Measurements from ENCODE around the gene CHDH.

CHDH gene

DNA sequence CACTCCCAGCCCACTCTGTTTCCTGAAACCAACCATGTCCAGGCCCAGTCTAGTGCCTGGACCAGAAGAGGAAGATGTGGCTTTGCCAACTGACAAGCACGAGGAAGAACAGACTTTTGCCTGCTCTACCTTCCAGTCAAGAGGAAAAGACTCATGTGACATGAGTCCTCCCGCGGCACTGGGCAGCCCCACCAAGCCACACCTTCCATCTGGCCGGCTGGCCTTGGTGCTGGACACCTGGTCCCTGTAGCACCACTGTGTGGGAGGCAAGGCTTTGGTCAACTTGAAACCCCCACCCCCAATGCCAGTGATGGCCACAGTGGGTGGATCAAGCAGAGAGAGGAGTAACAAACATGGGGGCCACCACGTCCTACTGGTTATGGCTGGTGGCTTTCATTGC is 12.5 kb downstream of the CHDH start:
- FAIRE-seq (no peak), DNase-seq (ENCODE audit: insufficient read length) (no peak)
- TF ChIP-seq POLR2A (IDR thresholded peaks at IDR 0.05; ENCODE audit: low read depth, low read length), result no peak
- TF ChIP-seq TAF1 (IDR thresholded peaks at IDR 0.05; ENCODE audit: borderline replicate concordance, low read depth, low read length), result no peak
- no peak for TF ChIP-seq POLR2AphosphoS5 (IDR thresholded peaks at IDR 0.05; ENCODE audit: low read depth, low read length)

DNA sequence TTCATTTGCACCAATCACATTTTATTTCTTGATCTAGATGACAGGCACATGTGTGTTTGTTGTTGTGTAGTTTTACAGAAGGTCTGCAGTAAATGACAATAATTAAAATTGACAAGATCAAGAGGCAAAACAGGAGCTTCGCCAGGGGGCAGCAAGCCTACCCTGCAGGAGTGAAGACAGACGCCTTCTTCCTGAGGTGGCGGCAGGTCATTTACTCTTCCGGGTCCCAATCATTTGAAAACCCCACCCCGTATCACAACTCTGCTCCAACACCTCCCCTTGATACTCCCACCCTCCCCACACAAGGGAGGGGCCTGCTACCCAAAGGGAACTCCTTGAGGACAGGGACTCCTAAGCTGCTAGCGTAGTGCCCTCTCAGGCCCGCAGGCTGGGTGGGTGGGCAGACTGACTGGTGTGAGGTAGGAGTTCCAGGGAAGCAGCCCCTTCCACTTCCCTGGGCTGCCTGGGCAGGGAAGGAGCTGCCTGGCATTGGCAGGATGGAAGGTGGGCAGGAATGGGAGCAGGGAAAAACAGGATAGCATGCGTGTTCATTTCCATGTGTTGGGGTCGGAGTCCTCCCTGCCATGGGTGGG is 13.1 kb downstream of the CHDH start:
- FAIRE-seq (no peak), DNase-seq (ENCODE audit: insufficient read length) (no peak)
- TF ChIP-seq POLR2AphosphoS5 (IDR thresholded peaks at IDR 0.05; ENCODE audit: low read depth, low read length), result no peak
- TF ChIP-seq POLR2A (IDR thresholded peaks at IDR 0.05; ENCODE audit: low read depth, low read length), result no peak
- TF ChIP-seq TAF1 (IDR thresholded peaks at IDR 0.05; ENCODE audit: borderline replicate concordance, low read depth, low read length), result no peak

DNA sequence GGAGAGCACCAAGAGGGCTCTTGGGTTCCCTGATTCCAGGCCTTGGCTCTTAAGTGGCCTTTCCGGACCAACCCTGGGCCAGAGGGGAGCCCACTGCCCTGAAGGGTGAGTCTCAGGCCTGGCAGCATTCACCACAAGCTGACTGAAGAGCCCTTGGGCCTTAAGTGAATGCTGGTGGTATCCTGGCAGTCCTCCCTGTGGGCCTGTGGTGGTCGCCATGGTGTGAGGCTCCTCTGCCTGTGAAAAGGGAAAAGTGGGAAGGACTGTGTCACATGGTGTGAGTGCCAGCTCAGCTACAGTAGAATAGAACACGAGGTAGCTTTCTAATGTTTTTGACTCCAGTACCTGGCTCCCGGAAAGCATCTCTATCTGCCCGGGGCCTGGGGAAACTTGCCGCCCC is 15.3 kb downstream of the CHDH start:
- FAIRE-seq (no peak), DNase-seq (ENCODE audit: insufficient read length) (no peak)
- no peak for TF ChIP-seq TAF1 (IDR thresholded peaks at IDR 0.05; ENCODE audit: borderline replicate concordance, low read depth, low read length)
- TF ChIP-seq POLR2AphosphoS5 (IDR thresholded peaks at IDR 0.05; ENCODE audit: low read depth, low read length), result no peak
- TF ChIP-seq POLR2A (IDR thresholded peaks at IDR 0.05; ENCODE audit: low read depth, low read length), result no peak

DNA sequence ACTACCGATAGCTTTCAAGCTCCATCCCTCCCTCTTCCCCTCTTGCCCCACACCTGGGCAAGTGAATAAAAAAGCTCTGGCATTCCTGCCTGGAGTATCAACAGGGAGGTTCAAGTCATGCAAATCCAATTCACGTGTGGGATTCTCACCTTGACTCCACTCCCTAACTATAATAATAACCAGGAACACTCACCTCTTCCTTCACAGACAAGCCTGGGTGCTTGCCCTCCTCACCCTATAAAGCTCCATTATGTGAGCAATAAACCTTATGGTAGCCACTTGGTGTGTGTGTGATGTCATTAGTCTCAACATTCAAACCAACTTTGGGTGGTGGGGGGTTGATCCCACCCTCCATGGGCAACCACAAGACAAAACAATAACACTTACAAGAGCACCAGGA is 16.6 kb downstream of the CHDH start:
- TF ChIP-seq TAF1 (IDR thresholded peaks at IDR 0.05; ENCODE audit: borderline replicate concordance, low read depth, low read length) (no peak), POLR2AphosphoS5 (IDR thresholded peaks at IDR 0.05; ENCODE audit: low read depth, low read length) (no peak), POLR2A (IDR thresholded peaks at IDR 0.05; ENCODE audit: low read depth, low read length) (no peak)
- DNase-seq (ENCODE audit: insufficient read length) (no peak), FAIRE-seq (no peak)

DNA sequence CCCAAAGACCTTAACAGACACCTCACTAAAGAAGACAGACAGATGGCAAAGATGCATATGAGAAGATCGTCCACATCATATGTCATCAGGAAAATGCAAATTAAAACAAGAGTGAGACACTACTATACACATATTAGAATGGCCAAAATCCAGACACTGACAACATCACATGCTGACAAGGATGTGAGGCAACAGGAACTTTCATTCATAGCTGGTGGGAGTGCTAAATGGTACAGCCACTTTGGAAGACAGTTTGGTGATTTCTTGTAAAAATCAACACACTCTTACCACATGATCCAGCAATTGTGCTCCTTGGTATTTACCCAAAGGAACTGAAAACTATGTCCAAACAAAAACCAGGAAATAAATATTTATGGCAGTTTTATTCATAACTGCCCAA is 17.6 kb downstream of the CHDH start:
- DNase-seq (ENCODE audit: insufficient read length) (no peak), FAIRE-seq (no peak)
- no peak for TF ChIP-seq TAF1 (IDR thresholded peaks at IDR 0.05; ENCODE audit: borderline replicate concordance, low read depth, low read length)
- no peak for TF ChIP-seq POLR2AphosphoS5 (IDR thresholded peaks at IDR 0.05; ENCODE audit: low read depth, low read length)
- no peak for TF ChIP-seq POLR2A (IDR thresholded peaks at IDR 0.05; ENCODE audit: low read depth, low read length)

DNA sequence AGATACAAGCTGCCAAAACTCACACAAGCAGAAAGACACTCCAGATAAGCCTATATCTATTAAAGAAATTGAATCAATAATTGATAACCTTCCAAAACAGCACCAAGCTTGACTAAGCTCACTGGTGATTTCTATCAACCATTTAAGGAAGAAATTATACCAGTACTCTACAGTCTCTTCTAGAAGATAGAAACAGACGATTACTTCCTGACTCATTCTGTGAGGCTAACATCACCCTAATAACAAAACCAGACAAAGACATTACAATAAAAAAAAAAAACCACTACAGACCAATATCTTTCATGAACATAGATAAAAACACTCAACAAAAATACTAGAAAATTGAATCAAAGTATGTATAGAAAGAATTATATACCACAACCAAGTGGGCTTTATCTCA is 20.2 kb downstream of the CHDH start:
- FAIRE-seq (no peak), DNase-seq (ENCODE audit: insufficient read length) (no peak)
- TF ChIP-seq POLR2A (IDR thresholded peaks at IDR 0.05; ENCODE audit: low read depth, low read length), result no peak

DNA sequence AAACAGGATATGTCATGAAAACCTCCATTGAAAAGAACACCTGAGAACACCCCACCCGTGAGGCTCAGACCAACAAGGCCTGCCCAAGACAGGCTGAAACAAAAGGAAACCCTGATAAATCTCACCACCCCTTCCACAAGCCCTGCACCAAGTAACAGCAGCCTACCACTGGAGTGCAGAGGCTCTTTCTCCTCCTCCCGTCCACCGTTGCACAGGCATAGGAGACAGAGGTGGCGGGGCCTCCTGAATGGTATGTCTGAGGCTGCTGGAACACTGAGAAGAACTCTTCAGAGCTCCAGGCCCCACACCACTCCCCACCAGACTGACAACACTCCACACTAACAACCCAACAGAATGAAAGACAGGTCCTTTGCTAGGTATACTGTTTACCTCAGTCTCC is 21.4 kb downstream of the CHDH start:
- no peak for FAIRE-seq
- no peak for DNase-seq (ENCODE audit: insufficient read length)
- TF ChIP-seq POLR2AphosphoS5 (IDR thresholded peaks at IDR 0.05; ENCODE audit: low read depth, low read length), result no peak
- TF ChIP-seq POLR2A (IDR thresholded peaks at IDR 0.05; ENCODE audit: low read depth, low read length), result no peak
- no peak for TF ChIP-seq TAF1 (IDR thresholded peaks at IDR 0.05; ENCODE audit: borderline replicate concordance, low read depth, low read length)

DNA sequence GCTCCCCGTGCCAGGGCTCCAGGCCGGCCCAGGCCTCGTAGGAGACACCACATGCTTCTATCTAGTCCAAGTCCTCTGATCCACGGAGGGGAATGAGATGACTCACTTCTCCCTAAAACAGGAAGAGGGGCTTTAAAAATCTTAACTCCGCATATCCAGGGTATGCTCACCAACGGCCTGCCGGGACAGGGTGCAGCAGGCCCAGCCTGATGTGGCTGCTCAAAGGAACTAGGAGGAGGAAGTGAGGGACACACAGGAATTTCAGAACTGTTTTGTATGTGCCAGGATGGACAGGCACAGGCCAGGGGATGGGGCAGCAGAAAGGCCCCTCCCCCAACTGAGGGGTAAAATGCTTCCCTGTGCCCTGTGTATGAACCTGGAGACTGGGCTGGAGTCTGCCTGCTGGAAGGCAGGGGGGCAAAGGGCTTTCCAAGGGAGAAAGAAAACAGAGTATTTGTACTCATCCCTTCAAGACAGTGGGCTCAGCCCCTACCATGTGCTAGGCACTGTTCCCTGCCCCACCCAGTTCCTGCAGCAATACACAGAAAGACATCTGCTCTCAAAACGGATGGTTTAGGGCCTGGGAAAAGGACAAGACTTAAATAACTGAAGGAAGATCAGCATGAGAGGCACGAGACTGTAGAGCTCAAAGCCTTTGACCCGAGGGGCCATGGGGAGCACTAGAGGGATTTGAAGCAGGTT is 22.1 kb downstream of the CHDH start:
- DNase-seq (ENCODE audit: insufficient read length) (no peak), FAIRE-seq (no peak)
- TF ChIP-seq POLR2A (IDR thresholded peaks at IDR 0.05; ENCODE audit: low read depth, low read length), result no peak
- TF ChIP-seq TAF1 (IDR thresholded peaks at IDR 0.05; ENCODE audit: borderline replicate concordance, low read depth, low read length), result no peak
- TF ChIP-seq POLR2AphosphoS5 (IDR thresholded peaks at IDR 0.05; ENCODE audit: low read depth, low read length), result no peak

DNA sequence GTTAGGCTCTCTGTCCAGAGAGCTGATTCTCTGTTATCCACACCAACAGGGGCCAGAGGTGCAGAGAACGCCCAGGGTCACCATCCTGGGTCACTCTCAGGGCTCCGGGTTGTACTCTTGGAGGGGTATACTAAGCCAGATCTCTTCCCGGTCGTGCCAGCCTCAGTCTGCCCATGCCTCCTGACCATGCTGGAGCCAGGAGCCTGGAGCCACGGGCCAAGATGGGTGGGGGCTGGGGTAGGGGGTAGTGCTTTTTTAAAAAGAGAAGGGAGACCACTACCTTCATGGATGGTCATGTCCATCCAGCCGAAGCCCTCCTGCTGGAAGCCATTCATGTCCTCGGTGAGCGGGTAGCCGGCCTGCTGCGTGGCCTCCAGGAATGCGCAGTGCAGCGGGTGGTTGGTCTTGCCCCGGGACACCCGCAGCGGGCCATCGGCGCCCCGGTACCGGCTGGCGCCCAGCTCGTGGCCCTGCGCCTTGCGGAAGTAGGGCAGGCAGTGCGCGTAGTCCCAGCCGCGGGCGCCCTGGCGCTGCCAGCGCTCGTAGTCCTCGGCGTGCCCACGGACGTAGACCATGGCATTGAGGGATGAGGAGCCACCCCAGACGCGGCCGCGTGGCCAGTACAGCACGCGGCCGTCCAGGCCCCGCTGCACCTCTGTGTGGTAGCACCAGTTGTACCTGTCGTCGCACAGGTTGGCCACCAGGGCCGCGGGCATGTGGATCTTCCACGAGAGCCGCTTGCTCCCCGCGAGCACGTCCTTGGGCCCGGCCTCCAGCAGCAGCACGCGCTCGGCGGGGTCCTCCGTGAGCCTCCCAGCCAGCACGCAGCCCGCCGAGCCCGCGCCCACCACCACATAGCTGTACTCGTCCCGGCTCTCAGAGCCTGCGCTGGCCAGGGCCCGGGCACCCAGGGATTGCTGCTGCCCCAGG is 22.9 kb downstream of the CHDH start:
- no peak for FAIRE-seq
- no peak for DNase-seq (ENCODE audit: insufficient read length)
- TF ChIP-seq POLR2A (IDR thresholded peaks at IDR 0.05; ENCODE audit: low read depth, low read length) (no peak), POLR2AphosphoS5 (IDR thresholded peaks at IDR 0.05; ENCODE audit: low read depth, low read length) (no peak), TAF1 (IDR thresholded peaks at IDR 0.05; ENCODE audit: borderline replicate concordance, low read depth, low read length) (no peak)

DNA sequence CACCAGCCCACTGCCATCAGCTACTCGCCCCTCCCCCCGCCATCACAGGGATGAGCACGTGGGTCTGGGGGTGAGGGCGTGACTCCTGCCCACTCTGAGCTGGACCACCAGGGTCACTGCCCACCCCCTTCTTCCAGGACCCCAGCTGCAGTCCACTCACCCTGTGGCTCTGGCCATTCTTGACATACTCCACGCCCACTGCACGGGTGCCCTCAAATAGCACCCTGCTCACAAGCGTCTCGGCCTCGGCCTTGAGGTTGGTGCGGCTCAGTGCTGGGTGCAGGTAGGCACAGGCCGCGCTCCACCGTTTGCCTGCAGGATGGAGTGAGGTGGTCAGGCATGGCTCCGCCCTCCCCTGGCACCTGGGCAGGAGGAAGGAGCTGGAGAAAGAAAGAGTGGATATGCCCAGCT is 23.9 kb downstream of the CHDH start:
- no peak for FAIRE-seq
- TF ChIP-seq POLR2A (IDR thresholded peaks at IDR 0.05; ENCODE audit: low read depth, low read length), result no peak
- TF ChIP-seq POLR2AphosphoS5 (IDR thresholded peaks at IDR 0.05; ENCODE audit: low read depth, low read length), result no peak
- no peak for TF ChIP-seq TAF1 (IDR thresholded peaks at IDR 0.05; ENCODE audit: borderline replicate concordance, low read depth, low read length)
- DNase-seq (ENCODE audit: insufficient read length), result no peak

DNA sequence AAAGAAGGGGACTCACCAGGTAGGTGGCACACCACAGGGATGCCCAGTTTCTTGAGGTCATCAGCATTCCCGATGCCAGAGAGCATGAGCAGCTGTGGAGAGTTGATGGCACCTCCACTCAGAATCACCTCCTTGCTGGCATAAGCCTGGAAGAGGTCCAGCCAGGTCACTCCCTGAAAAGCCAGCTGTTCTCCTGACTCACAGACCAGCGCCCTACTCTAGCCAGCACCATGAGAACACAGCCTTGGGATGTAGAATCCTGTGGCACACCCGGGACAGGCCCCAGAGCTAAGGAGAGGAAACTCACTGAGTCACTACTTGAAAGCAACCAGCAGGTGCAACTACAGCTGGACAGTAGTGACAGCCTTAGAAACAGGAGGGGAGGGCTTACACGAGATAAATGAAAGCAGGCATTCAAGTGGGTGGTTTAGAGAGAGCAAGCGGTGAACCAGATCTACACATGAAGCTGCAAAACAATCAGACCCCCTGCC is 24.5 kb downstream of the CHDH start:
- TF ChIP-seq POLR2A (IDR thresholded peaks at IDR 0.05; ENCODE audit: low read depth, low read length), result no peak
- no peak for TF ChIP-seq TAF1 (IDR thresholded peaks at IDR 0.05; ENCODE audit: borderline replicate concordance, low read depth, low read length)
- TF ChIP-seq POLR2AphosphoS5 (IDR thresholded peaks at IDR 0.05; ENCODE audit: low read depth, low read length), result no peak
- FAIRE-seq (no peak), DNase-seq (ENCODE audit: insufficient read length) (no peak)

All from GM12892 (cell line).